ENCODE data around the gene ADAMTS7.
"Not testable (repeated sequence)": the region's sequence is repeated elsewhere in the genome, so short reads cannot be mapped to it uniquely, and the experiment has no call there.

- not testable (repeated sequence) for TF ChIP-seq POLR2A, CTCF (IDR thresholded peaks at IDR 0.05)
These were observed 37.4 kb downstream of the ADAMTS7 start for GRCh38 chr15:78773765-78774450.
